GM21381 (cell line): ENCODE measurements around the gene SH3RF3.

ENCODE experiments used
- ATAC-seq: cut with Tn5 transposase; IDR thresholded peaks from one replicate; pipeline ENCODE4 v1.9.1; 2021; ENCODE audit warnings: mild to moderate bottlenecking, moderate library complexity; ENCODE audit not compliant: unreplicated experiment

Gene SH3RF3

DNA sequence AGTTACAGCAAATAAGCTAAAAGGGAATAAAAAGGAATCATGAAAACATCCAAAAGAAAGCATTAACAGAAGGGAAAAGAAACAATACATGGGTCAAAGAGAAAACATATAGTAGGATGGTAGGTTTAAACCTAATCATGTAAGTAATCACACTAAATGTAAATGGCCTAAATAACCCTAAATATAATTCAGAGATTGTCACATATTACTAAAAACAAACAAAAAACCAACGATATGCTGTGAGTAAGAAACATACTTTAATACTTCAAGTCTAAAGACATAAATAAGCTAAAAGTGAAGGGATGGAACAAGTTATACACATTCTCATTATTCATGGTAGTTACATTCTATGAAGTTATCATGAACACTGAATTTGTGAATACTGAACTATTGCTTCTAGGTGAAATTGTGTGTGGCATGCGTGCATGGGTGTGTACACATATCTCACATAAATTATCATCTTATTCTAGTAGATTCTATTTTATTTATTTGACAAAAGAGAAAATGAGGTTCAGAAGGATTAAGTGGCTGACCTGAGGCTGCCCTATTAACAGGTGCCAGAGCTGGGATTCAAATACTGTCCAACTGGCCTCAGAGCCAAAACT, 313.8 kb downstream of the SH3RF3 start:
- no peak for ATAC-seq

DNA sequence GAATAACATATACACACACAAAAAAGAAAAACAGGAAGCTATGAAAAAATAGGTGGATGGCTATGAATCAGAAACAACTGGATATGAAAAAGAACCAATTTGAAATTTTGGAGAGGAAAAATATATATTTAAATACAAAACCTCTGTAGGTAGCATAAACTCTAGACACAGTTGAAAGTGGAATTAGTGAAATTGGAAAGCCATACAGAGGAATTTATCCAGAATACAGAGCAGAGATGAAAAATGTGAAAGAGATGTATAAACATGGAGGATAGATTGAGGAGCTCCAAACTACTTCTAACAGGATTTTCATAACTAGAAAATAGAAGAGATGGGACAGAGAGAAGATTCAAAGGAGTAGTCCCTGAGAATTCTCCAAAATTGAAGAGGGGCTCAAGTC, 315.9 kb downstream of the SH3RF3 start:
- no peak for ATAC-seq

DNA sequence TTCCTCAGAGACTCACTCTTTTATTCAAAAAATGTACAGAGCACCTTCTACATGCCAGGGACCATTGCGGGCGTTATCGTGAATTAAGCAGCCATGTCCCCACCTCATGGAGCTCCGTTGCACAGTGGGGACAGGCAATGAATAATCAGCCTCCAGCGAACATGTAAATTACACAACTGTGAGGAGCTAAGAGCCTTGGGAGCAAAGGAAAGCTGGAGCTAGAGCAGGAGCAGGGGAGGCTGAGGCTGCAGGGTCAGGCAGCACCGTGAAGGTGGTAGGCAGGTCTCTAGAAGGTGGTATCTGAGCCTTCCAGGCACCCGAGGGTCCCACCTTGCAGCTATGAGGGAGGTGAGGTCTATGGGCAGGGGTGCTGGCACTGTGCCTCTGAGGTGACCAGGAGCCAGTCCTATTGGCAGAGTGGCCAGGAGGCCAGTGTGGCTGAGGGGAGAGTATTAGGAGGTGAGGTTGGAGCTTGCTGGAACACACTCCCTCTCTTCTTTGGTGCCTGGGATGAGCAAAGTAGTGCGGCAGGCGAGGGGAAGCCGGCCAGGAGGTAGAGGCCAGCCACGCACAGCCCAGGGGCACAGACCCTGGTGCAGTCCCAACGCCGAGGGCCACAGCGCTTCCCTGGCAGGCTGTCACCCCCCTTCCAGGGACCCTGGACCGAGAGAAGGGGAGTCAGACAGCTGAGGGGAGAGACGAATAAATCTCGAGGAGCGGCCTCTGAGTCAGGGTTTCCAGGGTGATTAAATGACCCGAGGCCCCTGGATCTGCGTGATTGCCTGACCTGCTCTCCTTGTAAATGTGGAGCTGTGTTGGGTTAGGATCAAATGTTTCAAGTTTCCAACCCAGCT, 317.5 kb downstream of the SH3RF3 start:
- no peak for ATAC-seq

DNA sequence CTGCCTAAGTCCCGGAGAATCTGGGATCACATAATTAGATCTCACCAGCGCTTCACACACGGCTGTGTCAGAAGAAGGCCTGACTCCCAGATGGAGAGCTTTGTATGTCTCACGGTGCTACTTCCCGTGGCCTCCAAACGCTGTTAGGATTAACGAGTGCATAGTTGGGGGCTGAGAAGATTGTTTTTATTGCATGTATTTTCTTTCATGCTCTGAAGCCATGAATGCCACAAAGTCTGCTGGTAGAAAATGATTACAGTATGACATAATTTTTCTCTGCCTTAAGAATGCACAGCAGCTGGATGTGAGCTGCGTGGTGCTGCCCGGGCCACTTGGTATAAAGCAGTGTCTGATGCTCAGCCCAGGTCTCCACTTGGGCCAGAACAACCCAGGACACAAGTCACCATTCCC, 318.3 kb downstream of the SH3RF3 start:
- ATAC-seq: no peak

DNA sequence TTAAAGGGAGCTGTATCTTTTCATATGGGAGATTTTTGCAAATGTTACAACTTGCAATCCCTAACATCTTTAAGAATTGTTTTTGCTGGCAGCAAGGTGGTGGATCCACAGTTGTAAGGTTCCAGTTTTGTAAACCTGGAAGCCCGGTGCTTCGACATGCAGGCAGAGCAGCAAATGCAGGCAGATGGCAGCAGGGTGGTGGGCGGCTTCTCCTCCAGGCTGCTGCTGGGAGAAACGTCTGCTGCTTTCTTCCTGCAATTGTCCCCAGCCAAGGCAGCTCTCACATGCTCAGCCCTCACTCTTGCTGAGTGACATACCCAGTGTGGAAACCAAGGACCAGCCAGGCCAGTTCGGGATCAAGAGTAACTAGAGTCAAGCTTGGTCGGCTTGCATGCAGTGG, 318.8 kb downstream of the SH3RF3 start:
- no peak for ATAC-seq

DNA sequence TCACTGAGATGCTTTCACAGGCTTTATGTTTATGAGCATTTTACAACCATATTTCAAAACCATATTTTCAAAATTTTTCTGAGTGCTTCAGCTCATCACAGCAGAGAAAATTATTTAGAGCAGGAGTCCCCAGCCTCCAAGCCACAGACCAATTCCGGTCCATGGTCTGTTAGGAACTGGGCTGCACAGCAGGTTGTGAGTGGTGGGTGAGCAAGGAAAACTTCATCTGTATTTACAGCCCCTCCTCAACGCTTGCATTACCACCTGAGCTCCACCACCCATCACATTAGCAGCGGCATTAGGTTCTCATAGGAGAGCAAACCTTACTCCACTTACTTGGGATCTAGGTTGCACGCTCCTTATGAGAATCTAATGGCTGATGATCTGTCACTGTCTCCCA, 319.2 kb downstream of the SH3RF3 start:
- no peak for ATAC-seq

DNA sequence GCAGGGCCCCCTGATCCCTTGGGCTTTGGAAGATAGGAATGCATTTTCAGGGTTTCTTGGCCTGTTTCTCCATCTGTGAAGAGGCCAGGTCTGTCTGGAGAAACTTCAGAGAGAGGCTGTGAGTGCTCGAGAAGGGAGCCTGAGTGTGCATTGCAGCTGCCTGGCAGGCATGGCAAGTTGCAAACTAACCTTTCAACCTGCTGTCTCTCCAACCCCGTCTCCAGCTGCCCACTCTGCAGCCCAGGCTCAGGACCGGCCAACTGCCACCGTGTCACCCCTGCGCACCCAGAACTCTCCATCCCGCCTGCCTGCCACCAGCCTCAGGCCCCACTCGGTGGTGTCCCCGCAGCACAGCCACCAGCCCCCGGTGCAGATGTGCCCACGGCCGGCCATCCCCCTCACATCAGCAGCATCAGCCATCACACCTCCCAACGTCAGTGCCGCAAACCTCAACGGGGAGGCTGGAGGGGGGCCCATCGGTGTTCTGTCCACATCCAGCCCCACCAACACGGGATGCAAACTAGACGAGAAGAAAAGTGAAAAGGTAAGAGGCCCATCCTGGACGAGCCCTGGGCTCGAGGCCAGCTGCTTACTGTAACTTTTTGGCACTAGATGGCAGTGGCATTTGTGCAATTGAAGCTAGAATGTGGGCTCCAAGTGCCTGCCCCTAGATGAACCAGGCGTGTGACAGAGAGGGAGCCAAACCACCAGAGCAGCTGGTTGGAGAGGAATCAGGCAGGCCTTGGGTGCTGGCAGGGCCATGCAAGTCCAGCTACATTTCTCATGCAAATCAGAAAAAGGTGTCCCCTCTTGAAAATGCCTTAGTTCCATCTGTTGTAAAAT, 320.2 kb downstream of the SH3RF3 start:
- ATAC-seq: no peak

DNA sequence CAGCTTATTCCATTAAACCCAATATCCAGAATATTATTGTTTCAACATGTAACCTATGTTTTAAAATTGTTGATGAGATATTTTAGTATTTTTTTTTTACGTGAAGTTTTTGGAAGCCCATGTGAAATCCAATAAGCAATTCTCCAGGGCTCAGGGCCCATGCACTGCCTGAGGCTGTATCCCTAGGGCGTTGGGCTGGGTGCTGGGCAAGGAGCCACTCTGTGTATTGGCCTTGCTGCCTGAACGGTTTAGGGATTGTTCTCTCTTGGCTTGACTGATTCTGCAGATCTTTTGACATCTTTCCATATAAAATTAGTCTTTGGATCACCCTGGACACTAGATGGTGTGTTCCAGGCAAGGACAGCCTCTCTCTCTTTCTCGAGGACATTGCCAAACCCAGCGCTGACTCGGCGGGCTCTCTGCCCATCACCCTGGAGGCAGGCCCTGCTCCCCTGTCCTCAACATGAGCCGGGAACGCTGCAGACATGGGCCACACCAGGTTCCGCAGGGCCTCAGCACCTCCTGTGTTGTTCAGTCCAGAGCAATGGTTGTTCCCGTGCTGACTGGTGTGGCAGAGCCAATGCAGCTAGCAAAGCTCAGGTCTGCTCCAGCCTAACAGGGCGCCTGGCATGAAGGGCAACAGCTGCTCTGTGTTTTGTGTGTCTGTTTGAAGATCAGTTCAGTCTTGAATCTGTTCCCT, 321.7 kb downstream of the SH3RF3 start:
- no peak for ATAC-seq

DNA sequence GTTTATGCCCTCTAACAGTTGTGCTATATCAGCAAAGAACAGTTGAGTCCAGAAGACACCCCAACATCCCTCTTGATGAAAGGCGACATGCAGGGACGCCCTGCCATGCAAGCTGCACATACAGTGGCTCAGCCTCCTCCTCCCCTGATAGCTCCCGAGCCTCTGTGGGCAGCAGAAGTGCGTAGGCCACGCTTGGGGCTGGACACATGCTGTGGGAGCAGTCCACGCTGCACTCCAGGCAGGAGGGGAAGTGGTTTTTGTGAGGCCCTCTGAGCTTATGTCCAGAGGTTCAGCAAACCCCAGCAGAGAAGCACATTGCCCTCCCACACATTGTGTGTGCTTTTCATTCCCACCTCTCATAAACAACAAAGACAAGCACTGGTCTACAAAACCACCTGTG, 322.7 kb downstream of the SH3RF3 start:
- ATAC-seq: no peak

DNA sequence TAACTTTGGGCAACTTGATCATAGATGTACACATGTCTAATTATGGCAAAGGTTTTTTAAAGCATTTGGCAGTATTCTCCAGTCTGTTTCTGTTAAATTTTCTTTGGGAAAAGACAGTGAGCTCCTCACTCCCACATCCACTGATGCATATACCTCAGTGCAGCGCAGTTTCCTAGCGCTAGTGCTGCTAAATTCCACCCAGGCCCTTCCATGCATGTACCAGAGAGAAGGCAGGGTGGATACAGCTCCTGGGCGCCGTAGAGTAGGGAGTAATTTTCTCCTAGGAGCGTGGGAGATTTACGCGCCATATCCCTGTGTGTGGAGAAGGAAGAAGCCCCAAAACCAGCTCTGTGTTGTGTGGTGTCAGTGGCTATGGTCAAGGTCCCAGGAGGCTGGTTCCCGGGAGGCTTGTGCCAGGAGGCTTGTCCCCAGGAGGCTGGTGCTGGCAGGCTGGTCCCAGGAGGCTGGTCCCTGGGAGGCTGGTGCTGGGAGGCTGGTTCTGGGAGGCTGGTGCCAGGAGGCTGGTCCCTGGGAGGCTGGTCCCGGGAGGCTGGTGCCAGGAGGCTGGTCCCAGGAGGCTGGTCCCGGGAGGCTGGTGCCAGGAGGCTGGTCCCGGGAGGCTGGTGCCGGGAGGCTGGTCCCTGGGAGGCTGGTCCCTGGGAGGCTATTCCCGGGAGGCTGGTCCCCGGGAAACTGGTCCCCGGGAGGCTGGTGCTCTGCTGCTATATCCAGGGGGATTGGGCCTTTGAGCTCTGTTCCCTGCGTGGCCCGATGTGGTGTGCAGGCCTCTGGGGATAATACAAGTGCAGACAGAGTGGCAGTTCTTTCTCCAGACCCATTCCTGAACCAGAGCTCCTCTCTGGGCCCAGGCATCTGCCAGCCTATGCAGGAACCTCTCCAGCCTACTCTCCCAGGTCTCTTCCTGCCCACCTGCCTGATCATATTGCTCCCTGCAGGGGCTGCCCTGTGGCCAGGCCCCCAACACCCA, 323.6 kb downstream of the SH3RF3 start:
- no peak for ATAC-seq

DNA sequence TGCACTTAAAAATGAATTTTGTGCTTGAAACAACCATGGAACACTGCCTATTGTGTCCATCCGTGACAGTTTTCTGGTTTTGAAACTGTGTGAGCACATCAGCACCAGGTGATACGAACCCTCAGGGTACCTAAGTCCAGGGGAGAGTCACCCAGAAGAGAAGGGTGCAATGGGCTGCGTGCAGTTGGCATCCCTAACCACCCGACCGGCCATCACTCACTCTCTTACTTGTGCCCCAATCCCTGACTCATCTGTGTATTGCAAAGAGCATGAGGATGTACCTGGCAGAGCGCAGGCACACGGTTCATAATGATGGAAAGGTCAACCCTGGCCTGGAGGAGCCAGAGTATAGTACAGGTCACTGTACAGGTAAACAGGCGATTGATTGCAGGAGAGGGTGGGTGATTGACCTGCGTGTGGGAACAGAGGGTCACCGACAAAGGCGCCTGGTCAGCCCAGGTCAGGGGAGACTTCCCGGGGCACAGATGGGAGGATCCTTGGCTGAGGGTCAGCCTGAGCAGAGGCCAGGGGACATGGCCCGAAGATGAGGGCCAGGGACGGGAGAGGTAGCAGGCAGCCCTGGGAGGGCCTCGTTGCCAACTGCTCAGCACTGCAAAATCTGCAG, 324.5 kb downstream of the SH3RF3 start:
- no peak for ATAC-seq

DNA sequence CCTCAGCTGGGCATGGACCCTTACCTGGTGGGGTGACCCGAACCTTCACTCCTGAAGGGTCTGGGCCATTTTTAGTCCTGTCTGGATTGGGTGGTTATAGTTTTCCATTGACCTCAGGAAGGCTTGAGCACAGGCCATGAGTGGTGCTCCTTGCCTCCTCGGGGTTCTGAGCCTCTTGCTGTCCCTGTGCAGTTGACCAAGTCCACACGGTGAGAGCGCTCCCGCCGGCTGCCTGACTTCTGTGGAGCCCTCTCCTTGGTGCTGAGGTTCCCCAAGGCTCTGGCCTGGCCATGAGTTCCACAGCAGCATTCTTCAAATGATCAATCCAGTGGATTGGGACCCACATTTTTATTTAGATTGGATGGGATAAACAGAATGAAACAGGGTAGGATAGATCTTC, 325.3 kb downstream of the SH3RF3 start:
- ATAC-seq: no peak

DNA sequence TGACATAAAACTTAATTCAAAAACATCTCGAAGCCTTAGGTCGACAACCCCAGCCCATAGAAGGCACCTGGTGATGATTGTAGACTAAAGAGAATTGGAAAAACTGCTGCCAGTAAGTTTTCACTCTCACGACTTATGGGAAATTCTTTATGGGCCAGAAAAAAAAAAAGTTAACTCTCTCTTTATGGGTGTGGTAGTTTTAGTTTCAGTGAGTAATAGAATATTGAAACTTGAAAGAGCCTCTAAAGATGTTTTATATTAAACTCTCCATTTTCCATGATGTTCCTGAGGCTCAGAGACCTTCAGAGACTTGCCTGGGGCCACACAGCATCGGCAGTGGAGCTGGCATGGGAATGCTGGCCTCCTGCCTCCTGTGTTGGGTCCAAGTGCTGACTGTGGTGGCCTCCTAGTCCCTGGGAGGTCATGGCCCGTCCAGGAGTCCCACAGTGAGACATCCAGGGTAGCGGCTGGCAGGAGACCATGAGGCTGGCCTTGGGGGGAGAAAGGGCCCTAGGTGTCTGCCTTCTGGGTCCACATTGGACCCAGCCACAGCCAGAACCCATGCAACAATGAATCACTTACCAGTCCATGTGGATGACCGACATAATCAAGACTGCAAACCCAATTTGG, 325.9 kb downstream of the SH3RF3 start:
- ATAC-seq: no peak

DNA sequence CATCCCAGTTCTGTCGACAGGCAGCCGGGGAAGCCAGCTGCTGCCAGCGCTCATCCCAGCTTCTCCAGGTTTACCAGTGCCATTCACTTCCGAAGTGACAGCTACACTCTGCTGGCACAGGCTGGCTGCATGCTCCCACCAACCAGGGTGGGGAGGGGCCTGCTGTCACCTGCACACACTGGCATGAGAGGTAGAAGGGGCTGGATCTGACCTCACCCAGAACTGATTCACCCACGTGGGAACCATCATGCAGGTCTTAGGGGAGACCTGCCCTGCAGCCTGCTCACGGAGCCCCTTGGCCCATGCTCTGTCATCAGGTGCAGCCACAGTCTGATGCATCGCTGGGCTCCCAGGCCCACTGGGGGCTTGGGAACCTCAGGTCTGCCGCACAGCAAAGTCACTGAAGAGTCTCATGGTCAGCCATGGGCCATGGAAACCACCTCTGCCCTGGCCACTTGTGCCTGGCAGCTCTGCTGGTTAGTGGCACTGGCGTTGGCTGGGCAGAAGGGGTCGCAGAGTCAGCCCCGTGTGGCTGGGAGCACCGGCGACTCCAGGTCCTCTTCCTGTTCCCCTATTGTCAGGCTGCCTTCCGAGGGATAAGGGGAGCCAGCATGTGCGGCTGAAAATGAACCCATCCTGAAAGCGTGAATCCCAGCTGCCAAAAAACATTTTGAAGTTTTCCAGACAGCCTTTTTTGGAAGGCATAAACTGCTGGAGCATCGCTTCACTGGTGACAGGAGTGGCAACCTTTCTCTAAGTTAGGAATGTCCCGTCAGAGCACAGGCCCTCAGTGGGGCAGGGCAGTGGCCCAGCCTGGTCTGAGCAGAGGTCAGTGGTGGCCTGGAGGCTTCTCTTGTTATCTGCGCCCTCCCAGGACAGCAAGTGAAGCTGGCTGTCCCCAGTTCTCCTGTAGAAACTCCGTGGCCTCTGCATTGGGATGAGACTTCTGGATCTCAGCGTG, 327.0 kb downstream of the SH3RF3 start:
- no peak for ATAC-seq

DNA sequence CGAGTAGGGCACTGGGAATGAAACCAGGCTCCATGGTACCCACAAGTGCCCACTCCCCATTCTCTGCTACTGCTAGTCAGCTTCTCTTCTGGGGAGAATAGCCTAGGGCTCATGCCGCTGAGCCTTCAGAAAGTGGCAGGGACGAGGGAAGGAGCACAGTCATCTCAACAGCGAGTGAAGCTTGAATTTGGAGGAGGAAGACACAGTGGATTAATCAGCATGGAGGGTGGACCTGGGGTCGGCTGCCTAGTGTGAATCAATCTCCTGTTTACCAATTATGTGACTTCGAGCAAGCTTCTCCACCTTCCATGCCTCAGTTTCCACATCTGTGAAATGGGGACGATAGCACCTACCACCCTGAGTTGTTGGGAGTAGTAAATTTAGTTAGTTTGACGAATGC, 327.8 kb downstream of the SH3RF3 start:
- ATAC-seq: no peak

DNA sequence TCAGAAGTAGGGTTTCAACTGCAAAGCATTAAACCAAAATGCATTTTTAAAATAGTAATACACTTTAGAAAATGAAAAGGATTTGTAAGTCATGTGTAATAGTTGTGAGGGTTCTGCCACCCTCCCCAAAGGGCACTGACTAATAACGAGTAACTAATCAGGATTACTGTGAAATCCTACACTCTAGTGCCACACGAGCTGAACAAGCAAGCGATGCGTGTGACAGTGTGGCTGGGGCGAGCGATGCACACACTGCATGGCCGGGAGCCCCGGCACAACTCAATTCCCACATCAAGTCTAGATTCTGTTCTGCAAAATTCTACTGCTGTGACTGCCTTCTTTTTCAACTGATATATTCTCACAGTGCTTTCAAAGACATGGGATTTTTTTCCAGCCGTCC, 328.4 kb downstream of the SH3RF3 start:
- ATAC-seq: no peak

DNA sequence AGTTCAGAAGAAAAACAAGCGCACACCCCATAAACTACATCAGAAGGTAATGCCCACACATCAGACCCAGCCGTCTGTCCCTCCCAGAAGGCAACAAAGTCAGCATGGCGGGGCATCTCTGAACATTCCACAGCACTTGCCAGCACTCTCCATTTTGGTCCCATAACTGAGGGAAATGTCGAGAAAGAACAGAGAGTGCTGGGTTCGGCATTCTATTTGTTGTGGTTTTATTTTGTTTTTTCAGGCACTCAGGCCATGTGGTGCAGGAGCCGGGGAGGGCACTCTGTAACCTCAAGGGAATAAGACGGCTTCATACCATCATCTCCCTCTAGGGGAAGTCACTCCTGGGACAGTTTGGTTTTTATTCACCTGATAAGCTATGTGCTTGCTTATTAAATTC, 328.8 kb downstream of the SH3RF3 start:
- no peak for ATAC-seq

DNA sequence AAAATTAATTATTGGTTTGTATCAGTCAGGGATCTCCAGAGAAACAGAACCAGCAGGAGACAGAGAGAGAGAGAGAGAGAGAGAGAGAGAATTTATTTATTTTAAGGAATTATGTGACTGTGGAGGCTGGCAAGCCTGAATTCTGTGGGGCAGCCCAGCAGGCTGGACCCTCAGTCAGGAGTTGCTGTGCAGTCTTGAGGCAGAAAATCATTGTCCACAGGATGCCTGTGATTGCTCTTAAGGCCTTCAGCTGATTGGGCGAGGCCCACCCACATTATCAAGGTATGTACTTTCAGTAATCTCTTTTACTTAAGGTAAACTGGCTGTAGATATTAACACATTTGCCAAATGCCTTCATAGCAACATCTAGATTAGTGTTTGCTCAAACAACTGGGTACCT, 329.5 kb downstream of the SH3RF3 start:
- no peak for ATAC-seq
